BJ (cell line): ENCODE results near the gene ZBTB26. TPM values are rescaled to one million over a fixed set of nuclear protein-coding genes. Genes with fewer than 3 reads are reported as not detected.

Experiments
- CTCF ChIA-PET: fragments of 350-600 bp; formaldehyde crosslinking; extraction: SDS; loops from one replicate; lab custom pipeline; 2021; ENCODE audit warnings: antibody characterized with exemption, inconsistent platforms; lab: Yijun Ruan, JAX
- POLR2A ChIA-PET: fragments of 300-600 bp; sonication (Branson Sonifier 250); formaldehyde crosslinking; extraction: SDS; loops from one replicate; lab custom pipeline; 2021; ENCODE audit warnings: antibody characterized with exemption; lab: Charles Lee
- DNase-seq: peaks from one replicate; pipeline ENCODE4 v3.0.0-alpha.2; 2011; ENCODE audit warnings: low read depth
- H3K27me3 ChIP-seq: 2 replicates; pipeline ENCODE4 v1.6.0; 2011; ENCODE audit warnings: low read length; ENCODE audit not compliant: control insufficient read depth, insufficient read depth
- H3K36me3 ChIP-seq: 2 replicates; pipeline ENCODE4 v1.5.1; 2011; ENCODE audit warnings: low read length; ENCODE audit not compliant: control insufficient read depth, insufficient read depth
- H3K4me3 ChIP-seq: 2 replicates; pipeline ENCODE4 v1.5.1; 2011; ENCODE audit warnings: low read depth, mild to moderate bottlenecking, control low read depth, low read length
- CTCF ChIP-seq: IDR thresholded peaks from 2 replicates; pipeline ENCODE4 v1.5.1; 2011; ENCODE audit warnings: low read depth, mild to moderate bottlenecking, control low read depth, inconsistent platforms, low read length, moderate library complexity; ENCODE audit not compliant: insufficient read depth
- polyA plus RNA-seq: library from polyadenylated mRNA; depleted of rRNA; stranded (reverse); fragments of >200 nt; gene quantifications from 2 replicates; pipeline ENCODE4 v1.2.3, GENCODE V29; 2011

The ZBTB26 gene
- polyA plus RNA-seq, 1 experiment, result 4.4 TPM

- Histone ChIP-seq H3K36me3 (peaks cover 2% of the 10 kb centered on the region), H3K27me3 (no peaks in the 10 kb centered on the region), H3K4me3 (no peak overlapping the region)
- TF ChIP-seq CTCF, result no peak
- ChIA-PET CTCF (interaction anchor here (2.0 kb wide), 1 partner anchor 18 kb away, joined by 5 read pairs; no protein-coding TSS in a partner anchor), POLR2A (no interaction called here)
- no peak for DNase-seq
Observed at GRCh38 chr9:122955961-122956360, 24.6 kb upstream of the ZBTB26 start.

DNA sequence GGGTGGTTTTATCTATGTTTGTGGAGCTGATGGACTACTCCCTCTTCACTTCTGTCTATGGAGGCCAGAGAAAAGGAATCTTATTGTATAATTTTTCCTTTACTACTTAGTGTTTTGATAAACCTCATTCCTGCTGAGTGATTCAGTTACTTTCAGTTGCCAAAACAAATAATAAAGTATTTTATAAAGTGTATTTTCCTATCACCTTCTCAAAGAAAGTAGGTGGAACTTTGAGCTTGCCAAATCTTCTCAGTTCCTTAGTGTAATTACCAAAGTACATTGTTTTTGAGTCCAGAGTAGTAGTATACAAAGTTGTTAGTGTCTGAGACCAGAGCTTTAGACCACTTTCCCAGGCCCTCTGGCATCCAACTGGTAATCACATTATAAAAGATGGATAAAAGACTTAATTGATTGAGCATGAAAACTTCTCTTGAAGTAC lies 23.0 kb upstream of the ZBTB26 start:
- ChIA-PET CTCF (interaction anchor here (0.5 to 2.0 kb wide), 3 partner anchors 20 to 500 kb away, joined by 3 to 5 read pairs (median 3); no protein-coding TSS in a partner anchor), POLR2A (interaction anchor here (0.6 kb wide), 1 partner anchor 14 kb away, joined by 3 read pairs; no protein-coding TSS in a partner anchor)
- H3K4me3 ChIP-seq, result no peak overlapping the region
- no peak for DNase-seq
- no peak for TF ChIP-seq CTCF
- no peaks in the 10 kb centered on the region; the same call in 1 of the 2 replicates for H3K36me3 ChIP-seq
- no peaks in the 10 kb centered on the region for H3K27me3 ChIP-seq

DNA sequence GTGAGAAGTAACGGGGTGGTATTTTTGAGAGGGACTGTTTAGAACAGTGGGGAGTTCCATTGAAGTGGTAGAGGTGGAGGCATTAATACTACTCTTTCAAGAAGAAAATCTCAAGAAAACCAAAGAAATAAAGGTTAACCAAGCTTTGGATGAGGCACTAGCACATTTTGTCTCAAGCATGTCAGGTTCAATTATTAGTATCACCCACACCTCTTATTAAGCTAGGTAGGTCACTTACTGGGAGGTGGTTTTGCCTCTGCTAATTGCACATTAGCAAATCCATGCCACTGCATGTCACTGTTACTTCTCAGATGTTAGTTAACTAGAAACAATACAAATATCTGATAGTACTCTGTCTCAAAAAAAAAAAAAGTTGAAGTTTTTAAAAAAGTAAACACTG lies 19.7 kb upstream of the ZBTB26 start:
- TF ChIP-seq CTCF, result no peak
- CTCF ChIA-PET, result no interaction called here
- Histone ChIP-seq H3K4me3 (no peak overlapping the region), H3K36me3 (no peaks in the 10 kb centered on the region), H3K27me3 (no peaks in the 10 kb centered on the region)
- no peak for DNase-seq
- POLR2A ChIA-PET, result no interaction called here

DNA sequence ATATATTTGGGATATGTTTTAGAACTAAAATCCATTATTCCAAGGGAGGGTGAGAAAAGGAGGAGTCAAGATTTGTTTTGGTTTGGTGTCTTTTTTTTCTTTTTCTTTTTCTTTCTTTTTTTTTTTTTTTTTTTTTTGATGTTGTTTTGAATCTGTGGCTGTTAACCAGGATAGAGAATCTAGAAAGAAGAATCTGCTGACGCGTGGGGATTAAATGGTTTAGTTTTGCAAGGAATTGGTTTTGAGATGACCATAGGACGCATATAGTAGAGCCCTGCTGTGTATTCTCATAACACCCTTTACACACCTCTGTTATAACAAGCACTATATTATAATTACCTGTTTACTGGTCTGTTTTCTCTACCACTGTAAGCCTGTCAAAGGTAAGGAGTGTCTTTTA lies 19.0 kb upstream of the ZBTB26 start:
- TF ChIP-seq CTCF, result no peak
- Histone ChIP-seq H3K27me3 (no peaks in the 10 kb centered on the region), H3K36me3 (no peaks in the 10 kb centered on the region), H3K4me3 (no peak overlapping the region)
- no peak for DNase-seq
- ChIA-PET POLR2A (no interaction called here), CTCF (no interaction called here)

DNA sequence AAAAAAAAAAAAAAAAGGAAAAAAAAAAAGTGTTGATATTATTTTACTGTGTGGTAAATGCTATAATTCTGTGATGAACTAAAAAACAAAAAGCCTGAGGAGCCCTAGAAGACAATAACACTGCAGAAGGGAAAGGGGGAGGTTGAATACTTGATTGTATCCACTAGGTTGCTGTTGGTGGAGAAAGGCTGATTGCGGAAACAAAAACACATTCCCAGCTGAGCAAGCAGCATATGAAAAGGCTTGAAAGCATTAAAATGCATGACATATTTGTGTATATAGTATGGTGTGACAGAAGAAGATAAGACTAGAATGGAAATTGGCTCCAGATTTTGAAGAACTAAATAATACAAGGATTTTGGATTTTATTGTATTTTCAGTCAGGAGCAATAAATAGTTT lies 18.4 kb upstream of the ZBTB26 start:
- Histone ChIP-seq H3K27me3 (no peaks in the 10 kb centered on the region), H3K4me3 (no peak overlapping the region), H3K36me3 (no peaks in the 10 kb centered on the region)
- ChIA-PET POLR2A (no interaction called here), CTCF (no interaction called here)
- DNase-seq, result no peak
- TF ChIP-seq CTCF, result no peak
